ENCODE data around the gene ID2. TPM values are rescaled to one million over a fixed set of nuclear protein-coding genes. Genes with fewer than 3 reads are reported as not detected.

Gene ID2
- polyA plus RNA-seq, 1 donor = 449 TPM

GRCh38 chr2:8638327-8638726 lies 43.5 kb upstream of the ID2 start:
- no peaks in the 10 kb centered on the region for H3K9me3 ChIP-seq (ENCODE audit: control insufficient read depth, low read depth, low read length)
- H3K27me3 ChIP-seq (ENCODE audit: control insufficient read depth, insufficient read depth, low read length) = no peaks in the 10 kb centered on the region
- no peaks in the 10 kb centered on the region for H3K36me3 ChIP-seq (ENCODE audit: control insufficient read depth, insufficient read depth, low read length)
- H3K4me3 ChIP-seq (ENCODE audit: low read length) = no peak overlapping the region
- H3K4me1 ChIP-seq (ENCODE audit: control insufficient read depth, insufficient read depth, low read length) = peaks cover 37% of the 10 kb centered on the region
- H3K27ac ChIP-seq (ENCODE audit: low read length) = no peak overlapping the region
- DNase-seq = no peak
- WGBS (ENCODE audit: insufficient coverage, low lambda C conversion rate) = 2% methylated on average over 7 of the region's 12 CpGs

- H3K36me3 ChIP-seq (ENCODE audit: control insufficient read depth, insufficient read depth, low read length) = no peaks in the 10 kb centered on the region
Measured at GRCh38 chr2:8639122-8639635, 42.7 kb upstream of the ID2 start.

GRCh38 chr2:8640498-8640897 lies 41.4 kb upstream of the ID2 start:
- WGBS (ENCODE audit: insufficient coverage, low lambda C conversion rate) = no CpG with 5 or more reads among the region's 8 CpGs

More at GRCh38 chr2:8639122-8639635, 42.7 kb upstream of the ID2 start:
- Histone ChIP-seq H3K4me1 (ENCODE audit: control insufficient read depth, insufficient read depth, low read length) (peaks cover 30% of the 10 kb centered on the region), H3K4me3 (ENCODE audit: low read length) (no peak overlapping the region), H3K9me3 (ENCODE audit: control insufficient read depth, low read depth, low read length) (no peaks in the 10 kb centered on the region), H3K27me3 (ENCODE audit: control insufficient read depth, insufficient read depth, low read length) (no peaks in the 10 kb centered on the region), H3K27ac (ENCODE audit: low read length) (no peak overlapping the region)
- no CpG with 5 or more reads among the region's 5 CpGs for WGBS (ENCODE audit: insufficient coverage, low lambda C conversion rate)
- DNase-seq = no peak

GRCh38 chr2:8641301-8641965 lies 40.4 kb upstream of the ID2 start:
- Histone ChIP-seq H3K27me3 (ENCODE audit: control insufficient read depth, insufficient read depth, low read length) (no peaks in the 10 kb centered on the region), H3K4me3 (ENCODE audit: low read length) (no peak overlapping the region), H3K4me1 (ENCODE audit: control insufficient read depth, insufficient read depth, low read length) (peaks cover 23% of the 10 kb centered on the region), H3K36me3 (ENCODE audit: control insufficient read depth, insufficient read depth, low read length) (no peaks in the 10 kb centered on the region), H3K27ac (ENCODE audit: low read length) (no peak overlapping the region), H3K9me3 (ENCODE audit: control insufficient read depth, low read depth, low read length) (peaks cover 11% of the 10 kb centered on the region)
- no peak for DNase-seq
- WGBS (ENCODE audit: insufficient coverage, low lambda C conversion rate) = 100% methylated on average over 2 of the region's 16 CpGs

More at GRCh38 chr2:8640498-8640897, 41.4 kb upstream of the ID2 start:
- Histone ChIP-seq H3K27ac (ENCODE audit: low read length) (no peak overlapping the region), H3K27me3 (ENCODE audit: control insufficient read depth, insufficient read depth, low read length) (no peaks in the 10 kb centered on the region), H3K4me3 (ENCODE audit: low read length) (no peak overlapping the region), H3K36me3 (ENCODE audit: control insufficient read depth, insufficient read depth, low read length) (no peaks in the 10 kb centered on the region), H3K9me3 (ENCODE audit: control insufficient read depth, low read depth, low read length) (peaks cover 8% of the 10 kb centered on the region), H3K4me1 (ENCODE audit: control insufficient read depth, insufficient read depth, low read length) (peaks cover 27% of the 10 kb centered on the region)
- no peak for DNase-seq

GRCh38 chr2:8642366-8643068 lies 39.3 kb upstream of the ID2 start:
- Histone ChIP-seq H3K27me3 (ENCODE audit: control insufficient read depth, insufficient read depth, low read length) (no peaks in the 10 kb centered on the region), H3K4me1 (ENCODE audit: control insufficient read depth, insufficient read depth, low read length) (peaks cover 13% of the 10 kb centered on the region), H3K9me3 (ENCODE audit: control insufficient read depth, low read depth, low read length) (peaks cover 20% of the 10 kb centered on the region), H3K27ac (ENCODE audit: low read length) (no peak overlapping the region), H3K4me3 (ENCODE audit: low read length) (no peak overlapping the region), H3K36me3 (ENCODE audit: control insufficient read depth, insufficient read depth, low read length) (no peaks in the 10 kb centered on the region)
- 67% methylated on average over 2 of the region's 12 CpGs for WGBS (ENCODE audit: insufficient coverage, low lambda C conversion rate)
- DNase-seq = no peak

- no peaks in the 10 kb centered on the region for H3K27me3 ChIP-seq (ENCODE audit: control insufficient read depth, insufficient read depth, low read length)
- no peaks in the 10 kb centered on the region for H3K36me3 ChIP-seq (ENCODE audit: control insufficient read depth, insufficient read depth, low read length)
- peaks cover 20% of the 10 kb centered on the region for H3K9me3 ChIP-seq (ENCODE audit: control insufficient read depth, low read depth, low read length)
- H3K4me1 ChIP-seq (ENCODE audit: control insufficient read depth, insufficient read depth, low read length) = peaks cover 8% of the 10 kb centered on the region
- H3K27ac ChIP-seq (ENCODE audit: low read length) = no peak overlapping the region
- WGBS (ENCODE audit: insufficient coverage, low lambda C conversion rate) = no CpG with 5 or more reads among the region's 7 CpGs
- H3K4me3 ChIP-seq (ENCODE audit: low read length) = no peak overlapping the region
- no peak for DNase-seq
Measured at GRCh38 chr2:8643250-8643995, 38.4 kb upstream of the ID2 start.

GRCh38 chr2:8643996-8644356 lies 37.9 kb upstream of the ID2 start:
- no peak overlapping the region for H3K27ac ChIP-seq (ENCODE audit: low read length)
- H3K4me3 ChIP-seq (ENCODE audit: low read length) = no peak overlapping the region
- peaks cover 7% of the 10 kb centered on the region for H3K4me1 ChIP-seq (ENCODE audit: control insufficient read depth, insufficient read depth, low read length)
- DNase-seq = no peak
- H3K36me3 ChIP-seq (ENCODE audit: control insufficient read depth, insufficient read depth, low read length) = no peaks in the 10 kb centered on the region
- no CpG with 5 or more reads among the region's 5 CpGs for WGBS (ENCODE audit: insufficient coverage, low lambda C conversion rate)
- peaks cover 20% of the 10 kb centered on the region for H3K9me3 ChIP-seq (ENCODE audit: control insufficient read depth, low read depth, low read length)
- no peaks in the 10 kb centered on the region for H3K27me3 ChIP-seq (ENCODE audit: control insufficient read depth, insufficient read depth, low read length)

GRCh38 chr2:8644605-8645175 lies 37.2 kb upstream of the ID2 start:
- peaks cover 7% of the 10 kb centered on the region for H3K4me1 ChIP-seq (ENCODE audit: control insufficient read depth, insufficient read depth, low read length)
- no peak overlapping the region for H3K27ac ChIP-seq (ENCODE audit: low read length)
- H3K36me3 ChIP-seq (ENCODE audit: control insufficient read depth, insufficient read depth, low read length) = no peaks in the 10 kb centered on the region
- no peaks in the 10 kb centered on the region for H3K27me3 ChIP-seq (ENCODE audit: control insufficient read depth, insufficient read depth, low read length)
- no peak for DNase-seq
- H3K4me3 ChIP-seq (ENCODE audit: low read length) = no peak overlapping the region
- WGBS (ENCODE audit: insufficient coverage, low lambda C conversion rate) = no CpG with 5 or more reads among the region's 19 CpGs
- peaks cover 20% of the 10 kb centered on the region for H3K9me3 ChIP-seq (ENCODE audit: control insufficient read depth, low read depth, low read length)

GRCh38 chr2:8645176-8645831 lies 36.6 kb upstream of the ID2 start:
- Histone ChIP-seq H3K9me3 (ENCODE audit: control insufficient read depth, low read depth, low read length) (peaks cover 20% of the 10 kb centered on the region), H3K4me3 (ENCODE audit: low read length) (no peak overlapping the region), H3K4me1 (ENCODE audit: control insufficient read depth, insufficient read depth, low read length) (peaks cover 7% of the 10 kb centered on the region), H3K36me3 (ENCODE audit: control insufficient read depth, insufficient read depth, low read length) (no peaks in the 10 kb centered on the region), H3K27ac (ENCODE audit: low read length) (no peak overlapping the region), H3K27me3 (ENCODE audit: control insufficient read depth, insufficient read depth, low read length) (no peaks in the 10 kb centered on the region)
- no CpG with 5 or more reads among the region's 51 CpGs for WGBS (ENCODE audit: insufficient coverage, low lambda C conversion rate)
- DNase-seq = no peak
